ENCODE measurements around the gene ANAPC13. TPM values are rescaled to one million over a fixed set of nuclear protein-coding genes. Genes with fewer than 3 reads are reported as not detected.

Gene ANAPC13
- total RNA-seq, 1 donor from 2014 or later = 71.8 TPM

DNA sequence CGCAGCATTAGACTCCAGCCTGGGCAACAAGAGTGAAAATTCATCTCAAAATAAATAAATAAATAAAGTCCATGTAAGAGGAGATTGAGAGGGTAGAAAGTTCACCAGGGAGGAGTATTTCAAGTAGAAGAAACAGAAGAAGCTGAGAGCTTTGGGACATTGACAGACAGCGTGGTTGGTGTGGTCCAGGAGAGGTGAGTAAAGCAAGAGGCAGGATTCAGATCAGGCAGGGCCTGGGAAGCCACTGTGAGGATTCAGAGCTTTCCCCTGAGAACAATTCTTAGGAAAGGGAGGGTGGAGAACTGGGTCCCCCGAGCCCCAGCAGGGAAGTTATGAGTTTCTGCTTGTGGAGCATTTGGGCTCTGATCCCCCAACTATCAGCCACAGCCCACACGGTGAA, 57.4 kb downstream of the ANAPC13 start:
- no peak overlapping the region for H3K27ac Mint-ChIP-seq (ENCODE audit: unreplicated experiment)
- H3K27me3 Mint-ChIP-seq (ENCODE audit: low read depth) = peaks cover 12% of the 10 kb centered on the region
- no peaks in the 10 kb centered on the region for H3K36me3 Mint-ChIP-seq (ENCODE audit: low read depth)
- TF ChIP-seq, protein P1, sequence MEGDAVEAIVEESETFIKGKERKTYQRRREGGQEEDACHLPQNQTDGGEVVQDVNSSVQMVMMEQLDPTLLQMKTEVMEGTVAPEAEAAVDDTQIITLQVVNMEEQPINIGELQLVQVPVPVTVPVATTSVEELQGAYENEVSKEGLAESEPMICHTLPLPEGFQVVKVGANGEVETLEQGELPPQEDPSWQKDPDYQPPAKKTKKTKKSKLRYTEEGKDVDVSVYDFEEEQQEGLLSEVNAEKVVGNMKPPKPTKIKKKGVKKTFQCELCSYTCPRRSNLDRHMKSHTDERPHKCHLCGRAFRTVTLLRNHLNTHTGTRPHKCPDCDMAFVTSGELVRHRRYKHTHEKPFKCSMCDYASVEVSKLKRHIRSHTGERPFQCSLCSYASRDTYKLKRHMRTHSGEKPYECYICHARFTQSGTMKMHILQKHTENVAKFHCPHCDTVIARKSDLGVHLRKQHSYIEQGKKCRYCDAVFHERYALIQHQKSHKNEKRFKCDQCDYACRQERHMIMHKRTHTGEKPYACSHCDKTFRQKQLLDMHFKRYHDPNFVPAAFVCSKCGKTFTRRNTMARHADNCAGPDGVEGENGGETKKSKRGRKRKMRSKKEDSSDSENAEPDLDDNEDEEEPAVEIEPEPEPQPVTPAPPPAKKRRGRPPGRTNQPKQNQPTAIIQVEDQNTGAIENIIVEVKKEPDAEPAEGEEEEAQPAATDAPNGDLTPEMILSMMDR (conservative IDR thresholded peaks at IDR 0.05) = no peak
- no peak for DNase-seq (ENCODE audit: low read depth, low spot score)
- H3K4me1 Mint-ChIP-seq = no peaks in the 10 kb centered on the region
- no peaks in the 10 kb centered on the region for H3K9me3 Mint-ChIP-seq
- no peak overlapping the region for H3K4me3 Mint-ChIP-seq

Other genes starting within 250 kb of the ANAPC13 start
- 56.1 and 57.4 TPM in 2 replicates for gene RYK, start 235.1 kb downstream of the ANAPC13 start, total RNA-seq
- 55.6 and 59.5 TPM in 2 replicates for gene AMOTL2, start 111.5 kb downstream of the ANAPC13 start, total RNA-seq
- 27.0 and 31.8 TPM in 2 replicates for gene CEP63, start 72 bp upstream of the ANAPC13 start, total RNA-seq
- 0.33 and 0.52 TPM in 2 replicates for gene KY, start 165.0 kb upstream of the ANAPC13 start, total RNA-seq